ENCODE data around the gene KRTAP10-5.
"Not testable (repeated sequence)": the region's sequence is repeated elsewhere in the genome, so short reads cannot be mapped to it uniquely, and the experiment has no call there.

The KRTAP10-5 gene

DNA sequence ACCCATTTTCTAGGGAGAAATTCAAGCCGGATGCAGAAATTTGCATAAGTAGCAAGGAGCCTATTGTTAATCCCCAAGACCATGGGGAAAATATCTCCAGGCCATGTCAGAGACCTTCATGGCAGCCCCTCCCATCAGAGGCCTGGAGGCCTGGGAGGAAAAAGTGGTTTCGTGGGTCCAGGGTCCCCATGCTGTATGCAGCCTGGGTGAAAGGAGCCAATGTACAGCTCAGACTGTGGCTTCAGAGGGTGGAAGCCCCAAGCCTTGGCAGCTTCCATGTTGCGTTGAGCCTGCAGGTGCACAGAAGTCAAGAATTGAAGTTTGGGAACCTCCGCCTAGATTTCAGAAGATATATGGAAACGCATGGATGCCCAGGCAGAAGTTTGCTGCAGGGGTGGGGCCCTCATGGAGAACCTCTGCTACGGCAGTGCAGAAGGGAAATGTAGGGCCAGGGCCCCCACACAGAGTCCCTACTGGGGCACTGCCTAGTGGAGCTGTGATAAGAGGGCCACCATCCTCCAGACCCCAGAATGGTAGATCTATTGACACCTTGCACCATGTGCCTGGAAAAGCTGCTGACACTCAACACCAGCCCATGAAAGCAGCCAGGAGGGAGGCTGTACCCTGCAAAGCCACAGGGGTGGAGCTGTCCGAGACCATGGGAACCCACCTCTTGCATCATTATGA is 29.9 kb upstream of the KRTAP10-5 start:
- DNase-seq: not testable (repeated sequence)

DNA sequence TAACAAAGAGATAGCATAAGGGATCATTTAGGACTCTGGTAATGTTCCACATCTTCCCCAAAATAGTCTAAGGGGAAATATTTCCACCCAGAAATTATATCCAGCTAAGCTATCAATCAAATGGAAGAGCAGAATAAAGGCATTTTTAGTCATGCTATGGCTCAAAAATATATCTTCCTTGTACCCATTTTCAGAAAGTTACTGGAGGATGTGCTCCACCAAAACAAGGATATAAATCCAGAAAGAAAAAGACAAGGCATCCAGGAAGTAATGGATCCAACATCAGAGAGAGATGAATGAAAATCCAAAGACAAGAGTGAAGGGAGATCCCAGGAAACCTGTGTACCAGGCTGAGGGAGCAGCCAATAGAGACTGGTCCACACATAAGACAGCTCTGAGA is 28.8 kb upstream of the KRTAP10-5 start:
- no peak for DNase-seq

DNA sequence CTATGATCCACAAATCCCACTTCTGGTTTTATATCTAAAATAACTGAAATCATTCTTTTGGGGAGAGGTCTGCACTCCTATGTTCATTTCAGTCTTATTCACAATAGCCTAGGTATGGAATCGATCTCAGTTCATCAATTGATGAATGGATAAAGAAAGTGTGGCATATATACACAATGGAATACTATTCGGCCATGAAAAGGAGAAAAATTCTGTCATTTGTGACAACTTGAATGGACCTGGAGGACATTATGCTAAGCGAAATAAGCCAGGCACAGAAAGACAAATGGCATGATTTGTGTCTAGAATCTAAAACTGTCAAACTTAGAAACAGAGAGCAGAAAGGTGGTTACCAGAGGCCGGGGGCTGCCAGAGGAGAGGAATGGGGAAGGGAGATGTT is 26.1 kb upstream of the KRTAP10-5 start:
- no peak for DNase-seq

DNA sequence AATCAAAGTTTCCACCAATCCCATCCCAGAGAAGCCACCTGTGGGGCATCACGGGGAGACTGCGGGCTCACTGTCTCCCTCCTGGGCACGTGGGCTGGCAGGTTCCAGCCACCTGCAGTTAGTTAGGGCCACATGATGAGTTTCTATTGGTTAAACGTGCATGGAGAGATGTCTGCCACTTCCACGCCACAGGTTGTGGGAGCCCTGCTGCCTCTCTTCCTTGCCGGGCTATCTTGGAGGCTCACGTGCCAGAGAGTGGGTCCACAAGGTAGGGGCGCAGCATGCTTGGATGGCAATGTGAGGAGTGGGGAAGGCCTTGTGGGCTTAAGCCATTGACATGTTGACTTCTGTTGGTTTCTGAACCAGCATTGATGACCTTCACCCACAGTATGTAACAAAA is 23.5 kb upstream of the KRTAP10-5 start:
- no peak for DNase-seq

DNA sequence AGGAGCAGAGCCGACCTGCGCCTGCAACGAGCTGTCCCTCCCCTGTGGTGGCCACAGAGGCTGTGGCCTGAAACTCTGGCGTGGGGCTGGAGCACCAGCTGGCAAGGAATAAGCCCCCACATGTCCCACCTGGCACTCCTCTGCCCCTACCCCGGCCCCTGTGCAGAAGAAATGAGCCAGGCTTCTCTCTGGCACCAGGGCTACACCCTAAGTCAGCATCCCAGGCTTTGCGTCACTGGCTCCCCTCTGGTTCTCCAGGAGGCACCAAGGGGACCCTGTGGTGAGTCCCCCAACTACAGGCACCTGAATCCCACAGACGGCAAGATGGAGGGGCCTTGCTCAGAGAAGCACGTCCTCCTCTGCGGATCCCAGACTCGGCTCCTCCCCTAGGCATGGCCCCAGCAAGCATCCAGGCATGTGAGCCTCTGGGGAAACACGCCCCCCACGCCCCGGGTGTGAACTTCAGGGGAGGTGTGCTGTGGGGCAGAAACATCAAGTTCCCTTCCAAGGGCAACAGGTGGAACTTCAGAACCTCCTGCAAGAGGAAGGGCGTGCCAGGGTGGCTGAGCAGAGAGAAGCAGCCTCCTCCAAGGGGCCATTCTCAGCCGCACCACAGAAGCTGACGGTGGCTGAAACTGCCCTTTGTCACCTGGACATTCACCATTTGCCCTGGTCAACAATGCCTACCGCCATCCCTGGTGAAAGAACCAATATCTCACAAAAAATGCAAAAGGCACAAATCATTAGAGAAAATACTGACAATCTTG is 22.9 kb upstream of the KRTAP10-5 start:
- no peak for DNase-seq

DNA sequence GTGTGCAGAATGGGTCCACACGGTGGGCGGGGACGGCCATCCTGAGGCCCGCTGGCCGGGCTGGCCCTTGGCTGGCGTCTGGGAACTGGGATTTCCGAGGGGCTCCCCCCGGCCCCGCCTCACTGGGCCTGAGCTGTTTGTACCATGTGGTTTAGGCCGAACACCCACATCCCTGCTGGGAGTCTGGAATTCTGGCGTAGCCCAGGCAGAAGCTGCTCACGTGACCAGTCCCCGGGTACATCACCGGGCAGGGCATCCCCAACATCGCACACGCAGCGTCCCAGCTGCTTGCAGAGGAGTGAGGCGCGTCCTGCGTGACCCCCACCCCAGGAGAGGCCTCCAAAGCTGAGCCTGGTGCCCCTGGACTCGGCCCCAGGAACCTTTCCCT is 22.1 kb upstream of the KRTAP10-5 start:
- no peak for DNase-seq

DNA sequence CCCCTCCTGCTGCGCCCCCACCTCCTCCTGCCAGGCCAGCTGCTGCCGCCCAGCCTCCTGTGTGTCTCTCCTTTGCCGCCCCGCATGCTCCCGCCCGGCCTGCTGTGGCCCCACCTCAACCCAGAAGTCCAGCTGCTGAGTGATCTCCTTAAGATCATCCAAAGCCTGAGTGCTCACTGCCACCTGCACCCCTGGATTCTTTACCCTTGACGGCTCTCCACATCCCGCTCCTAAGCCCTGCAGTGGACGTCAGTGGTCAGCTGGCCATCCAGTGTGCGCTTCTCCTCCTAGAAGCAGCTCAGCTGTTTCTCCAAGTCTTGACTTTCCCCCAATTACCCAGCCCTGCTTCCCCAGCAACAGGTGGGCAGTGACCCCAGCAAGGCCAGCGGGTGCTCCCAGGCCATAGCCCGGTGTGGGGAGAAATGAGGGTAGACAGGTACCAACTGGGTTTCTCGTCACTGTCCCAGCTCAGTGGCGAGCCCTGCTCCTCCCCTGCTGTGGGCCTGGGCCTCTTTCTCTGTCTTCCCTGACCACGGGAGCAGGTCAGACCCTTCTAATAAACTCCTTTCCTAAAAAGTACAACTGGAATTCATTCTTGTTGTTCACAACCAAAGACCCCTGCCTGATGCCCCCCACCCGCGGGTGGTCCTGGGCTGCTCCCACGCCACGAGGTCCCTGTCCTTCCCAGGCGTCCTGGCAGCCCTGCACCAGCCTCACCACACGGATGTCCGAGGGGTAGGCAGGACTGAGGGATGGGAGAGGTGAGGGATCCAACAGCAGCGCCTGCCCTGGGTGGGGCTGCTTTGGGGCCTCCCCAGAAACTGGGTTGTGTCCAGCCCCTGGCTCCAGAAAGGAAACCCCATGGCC is 21.4 kb upstream of the KRTAP10-5 start:
- DNase-seq: no peak

DNA sequence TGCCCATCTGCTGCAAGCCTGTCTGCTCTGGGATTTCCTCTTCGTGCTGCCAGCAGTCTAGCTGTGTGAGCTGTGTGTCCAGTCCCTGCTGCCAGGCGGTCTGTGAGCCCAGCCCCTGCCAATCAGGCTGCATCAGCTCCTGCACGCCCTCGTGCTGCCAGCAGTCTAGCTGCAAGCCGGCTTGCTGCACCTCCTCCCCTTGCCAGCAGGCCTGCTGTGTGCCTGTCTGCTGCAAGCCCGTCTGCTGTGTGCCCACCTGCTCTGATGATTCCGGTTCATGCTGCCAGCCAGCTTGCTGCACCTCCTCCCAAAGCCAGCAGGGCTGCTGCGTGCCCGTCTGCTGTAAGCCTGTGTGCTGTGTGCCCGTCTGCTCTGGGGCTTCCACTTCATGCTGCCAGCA is 20.7 kb upstream of the KRTAP10-5 start:
- DNase-seq: not testable (repeated sequence)

DNA sequence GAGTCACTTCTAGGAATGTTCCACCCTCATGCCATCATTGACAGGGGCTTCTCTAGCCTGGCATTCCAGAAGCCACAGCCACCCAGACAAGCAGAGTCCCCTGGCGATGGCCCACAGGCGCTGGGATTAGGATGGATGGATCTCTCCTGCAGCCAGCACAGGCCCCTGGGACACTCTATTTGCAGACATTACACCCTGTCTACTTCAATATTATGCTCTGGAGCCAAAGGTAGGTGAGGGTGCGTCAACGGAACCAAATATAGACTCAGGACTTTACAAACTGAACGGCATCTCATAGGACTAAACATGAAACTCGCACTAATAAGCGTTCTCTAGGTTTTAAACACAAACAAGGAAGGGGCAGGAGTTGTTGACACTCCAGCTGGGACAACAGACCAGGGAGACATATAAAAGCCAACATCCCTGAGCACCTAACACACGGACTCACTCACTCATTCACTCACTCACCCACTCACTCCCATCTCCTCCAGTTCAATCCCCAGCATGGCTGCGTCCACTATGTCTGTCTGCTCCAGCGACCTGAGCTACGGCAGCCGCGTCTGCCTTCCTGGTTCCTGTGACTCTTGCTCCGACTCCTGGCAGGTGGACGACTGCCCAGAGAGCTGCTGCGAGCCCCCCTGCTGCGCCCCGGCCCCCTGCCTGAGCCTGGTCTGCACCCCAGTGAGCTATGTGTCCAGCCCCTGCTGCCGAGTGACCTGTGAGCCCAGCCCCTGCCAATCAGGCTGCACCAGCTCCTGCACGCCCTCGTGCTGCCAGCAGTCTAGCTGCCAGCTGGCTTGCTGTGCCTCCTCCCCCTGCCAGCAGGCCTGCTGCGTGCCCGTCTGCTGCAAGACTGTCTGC is 19.9 kb upstream of the KRTAP10-5 start, which contains the start of gene KRTAP10-7:
Gene KRTAP10-7 (plus strand): TSS at position 480 of the 861 bp plus-strand sequence. CDS start 25 bp downstream, at position 505.
- not testable (repeated sequence) for DNase-seq

DNA sequence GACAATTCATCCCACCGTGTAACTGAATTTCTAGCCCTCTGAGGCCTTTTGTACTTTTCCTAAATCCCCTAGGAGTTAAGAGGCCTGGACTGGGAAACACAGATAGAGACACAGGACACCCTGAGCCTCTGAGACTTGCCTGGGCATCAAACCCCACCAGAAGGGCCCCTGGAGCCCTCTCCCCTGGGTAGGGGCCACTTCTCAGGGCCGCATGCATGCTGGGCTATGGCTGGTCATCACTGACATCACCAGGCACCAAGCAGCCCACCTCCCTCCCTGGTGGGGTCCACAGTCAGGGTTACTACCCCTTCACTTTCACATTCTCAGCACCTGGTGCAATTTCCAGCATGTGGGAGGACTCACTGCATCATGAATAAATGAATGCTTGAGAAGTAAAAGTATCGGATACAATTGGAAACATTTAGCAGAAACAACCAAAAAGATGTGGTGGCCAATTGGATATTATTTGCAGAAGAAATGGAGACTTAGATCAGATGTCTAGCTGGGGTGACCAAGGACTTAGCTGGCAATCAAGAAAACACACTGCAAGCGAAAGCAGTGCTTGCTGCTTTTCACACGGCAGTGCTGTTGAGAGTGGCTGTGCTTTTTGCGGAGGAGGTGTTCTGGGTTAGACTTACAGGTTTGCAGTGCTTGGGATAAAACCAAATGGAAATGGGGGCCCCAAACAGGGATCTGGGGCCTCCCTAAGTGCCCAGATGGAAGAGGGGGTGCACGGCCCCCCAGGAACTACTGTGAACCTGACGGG is 19.0 kb upstream of the KRTAP10-5 start:
- no peak for DNase-seq

DNA sequence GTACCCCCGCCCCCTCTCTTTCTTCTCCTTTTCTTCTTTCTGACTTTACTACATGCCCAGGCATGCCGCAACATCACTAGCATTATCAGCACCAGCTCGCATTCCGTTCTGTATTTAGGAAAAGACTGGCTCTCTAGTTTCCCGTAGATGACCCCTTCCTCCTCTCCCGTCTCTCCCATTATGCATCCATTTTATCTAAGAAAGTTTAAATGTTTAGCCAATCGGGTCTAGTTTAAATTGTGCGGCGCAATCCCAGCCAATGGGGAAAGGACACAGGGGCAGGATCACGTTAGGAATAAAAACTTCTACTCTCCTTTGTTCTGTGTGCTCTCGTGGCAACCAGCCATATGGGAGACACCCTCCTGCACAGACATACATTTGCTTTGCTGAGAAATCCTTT is 17.7 kb upstream of the KRTAP10-5 start:
- DNase-seq: no peak

DNA sequence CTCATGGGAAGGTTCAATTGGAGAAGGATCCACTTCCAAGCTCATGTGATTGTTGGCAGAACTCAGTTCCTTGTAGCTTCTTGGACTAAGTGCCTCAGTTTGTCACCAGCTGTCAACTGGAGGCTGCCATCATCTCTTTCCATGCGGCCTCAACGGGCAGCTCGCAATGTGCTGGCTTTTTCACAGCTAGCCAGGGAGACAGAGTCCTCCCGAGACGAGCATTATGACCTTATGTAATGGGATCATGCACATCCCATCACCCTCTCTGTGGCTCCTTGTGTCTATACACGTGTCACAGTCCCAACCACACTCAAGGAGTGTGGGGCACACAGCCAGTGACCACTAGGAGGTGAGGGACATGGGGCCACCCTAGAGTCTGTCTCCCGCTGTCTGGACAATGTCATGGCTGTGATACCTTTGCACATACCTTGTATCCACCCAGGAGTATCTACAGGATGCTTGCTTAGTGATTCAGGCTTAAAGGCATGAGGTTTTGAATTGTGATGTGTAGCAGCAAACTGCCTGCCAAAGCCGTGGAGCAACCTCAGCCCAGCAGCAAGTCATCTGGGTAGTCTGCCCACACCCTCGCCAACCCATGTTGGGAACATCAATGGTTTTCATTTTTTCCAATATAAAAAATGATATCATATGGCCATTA is 15.8 kb upstream of the KRTAP10-5 start:
- no peak for DNase-seq

DNA sequence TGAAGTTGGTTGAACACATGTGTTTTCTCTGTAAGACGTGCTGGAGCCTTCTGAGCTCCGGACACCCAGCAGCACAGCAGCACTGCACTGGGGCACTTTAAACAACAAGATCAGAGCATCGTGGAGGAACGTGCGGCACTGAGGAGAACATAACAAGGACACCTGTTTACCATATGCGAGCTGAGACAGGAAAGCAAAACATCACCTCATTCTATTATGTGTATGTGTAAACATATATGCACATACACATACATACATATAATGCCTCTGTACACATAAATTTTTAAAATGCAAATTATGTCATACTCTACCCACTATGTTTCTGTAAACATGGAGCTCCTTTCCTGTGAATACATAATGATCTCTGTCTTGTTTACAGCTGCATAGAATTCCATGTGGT is 15.1 kb upstream of the KRTAP10-5 start:
- DNase-seq: no peak

DNA sequence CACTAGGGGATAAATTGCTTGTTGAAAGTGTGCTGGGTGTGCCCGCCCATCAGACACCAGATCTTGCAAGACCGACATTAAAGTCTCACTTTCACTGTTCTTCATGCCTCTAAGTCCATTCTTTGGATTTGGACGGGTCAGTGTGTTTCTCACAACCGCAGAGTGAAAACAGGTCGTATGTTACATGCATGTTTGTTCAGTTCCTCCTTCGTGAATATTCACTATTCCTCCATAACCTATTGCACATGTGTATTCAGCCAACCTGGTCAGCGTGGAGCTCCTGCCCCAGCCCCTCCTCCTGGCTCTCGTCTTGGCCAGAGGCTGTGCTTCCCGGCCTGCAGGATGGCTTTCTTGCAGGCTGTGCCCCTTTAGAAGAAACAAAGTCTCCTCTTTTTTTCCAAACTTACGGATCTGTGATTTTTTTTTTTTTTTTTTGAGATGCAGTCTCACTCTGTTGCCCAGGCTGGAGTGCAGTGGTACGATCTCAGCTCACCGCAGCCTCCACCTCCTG is 14.1 kb upstream of the KRTAP10-5 start:
- no peak for DNase-seq

DNA sequence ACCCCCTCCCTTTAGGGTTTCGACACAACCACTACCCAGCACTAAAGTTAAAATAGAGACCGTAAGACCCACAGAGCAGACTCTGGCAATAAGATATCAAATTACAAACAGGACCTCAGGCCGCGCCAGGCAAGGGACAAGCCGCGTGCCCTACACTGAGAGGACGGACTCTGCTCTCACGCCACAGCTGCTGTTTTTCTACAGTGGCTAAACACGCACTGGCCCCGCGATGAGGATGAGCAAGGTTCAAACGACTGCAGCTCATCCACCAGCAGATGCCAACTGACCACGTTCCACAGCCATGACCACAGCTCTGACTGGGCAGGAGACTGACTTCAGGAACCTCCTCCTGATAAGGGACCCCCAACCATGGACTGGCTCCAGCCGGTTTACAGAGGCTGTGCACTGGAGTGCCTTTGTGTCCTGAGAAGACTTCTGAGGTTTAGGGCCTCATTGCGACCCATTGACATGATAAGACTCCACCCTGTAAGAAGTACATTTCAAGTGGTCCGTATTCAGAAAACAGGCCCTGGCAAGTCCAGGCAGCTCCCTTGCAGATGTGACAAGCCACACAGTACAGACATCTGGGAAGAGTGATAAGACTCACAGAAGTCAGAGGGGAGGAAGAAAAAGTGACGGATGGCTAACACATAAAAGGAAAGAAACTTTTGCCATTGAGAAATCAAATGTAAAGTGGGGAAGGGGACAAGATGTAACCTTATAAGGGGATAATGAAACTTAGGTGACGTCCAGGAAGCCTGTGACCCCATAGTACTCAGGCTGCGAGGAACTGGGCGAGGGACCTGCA is 13.4 kb upstream of the KRTAP10-5 start:
- no peak for DNase-seq

DNA sequence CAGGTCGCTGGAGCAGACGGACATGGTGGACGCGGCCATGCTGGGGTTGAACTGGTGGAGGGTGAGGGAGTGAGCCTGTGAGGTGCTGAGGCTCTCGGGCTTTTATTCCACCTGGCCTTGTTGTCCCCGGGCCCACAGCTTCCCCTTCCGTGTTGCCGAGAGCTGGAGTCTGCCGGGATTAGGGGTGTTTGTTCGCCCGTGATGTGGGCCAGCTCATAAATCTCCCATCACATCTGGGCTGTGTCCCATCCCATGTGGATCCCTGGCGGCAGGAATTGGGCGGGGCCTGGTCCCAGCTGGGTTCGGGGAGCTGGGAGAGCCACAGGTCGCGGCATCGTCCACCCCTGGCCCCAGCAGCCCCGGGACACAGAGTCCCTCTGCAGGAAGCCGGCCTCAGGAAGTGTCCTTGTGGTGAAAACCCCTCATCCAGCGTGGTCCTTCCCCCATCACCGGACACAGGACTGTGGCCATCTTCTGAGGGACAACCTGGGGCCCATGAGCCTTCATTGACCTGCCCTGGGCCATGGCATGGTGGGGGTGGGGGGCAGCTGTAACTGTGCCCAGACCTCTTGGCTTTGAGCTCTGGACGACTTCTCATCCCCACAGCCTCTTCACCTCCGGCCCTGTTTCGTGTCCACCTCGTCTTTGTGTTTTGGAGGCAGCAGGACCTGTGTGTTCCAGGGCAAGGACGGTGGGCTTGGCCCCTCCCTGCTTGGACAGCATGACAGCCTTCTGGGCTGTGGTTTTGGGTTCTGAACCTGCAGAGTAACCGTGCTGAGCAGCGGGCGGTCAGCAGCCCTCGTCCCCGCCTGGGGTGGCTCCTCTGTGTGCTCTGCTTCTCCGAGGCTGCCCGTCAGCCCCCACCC is 12.3 kb upstream of the KRTAP10-5 start, which contains the start of gene KRTAP10-6:
Gene KRTAP10-6 (minus strand): TSS at position 60 of the 866 bp plus-strand sequence. CDS start 21 bp downstream, at position 39.
- DNase-seq: no peak

DNA sequence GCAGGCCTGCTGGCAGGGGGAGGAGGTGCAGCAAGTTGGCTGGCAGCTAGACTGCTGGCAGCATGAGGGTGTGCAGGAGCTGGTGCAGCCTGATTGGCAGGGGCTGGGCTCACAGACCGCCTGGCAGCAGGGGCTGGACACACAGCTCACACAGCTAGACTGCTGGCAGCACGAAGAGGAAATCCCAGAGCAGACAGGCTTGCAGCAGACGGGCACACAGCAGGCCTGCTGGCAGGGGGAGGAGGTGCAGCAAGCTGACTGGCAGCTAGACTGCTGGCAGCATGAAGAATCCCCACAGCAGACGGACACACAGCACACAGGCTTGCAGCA is 11.4 kb upstream of the KRTAP10-5 start:
- not testable (repeated sequence) for DNase-seq

DNA sequence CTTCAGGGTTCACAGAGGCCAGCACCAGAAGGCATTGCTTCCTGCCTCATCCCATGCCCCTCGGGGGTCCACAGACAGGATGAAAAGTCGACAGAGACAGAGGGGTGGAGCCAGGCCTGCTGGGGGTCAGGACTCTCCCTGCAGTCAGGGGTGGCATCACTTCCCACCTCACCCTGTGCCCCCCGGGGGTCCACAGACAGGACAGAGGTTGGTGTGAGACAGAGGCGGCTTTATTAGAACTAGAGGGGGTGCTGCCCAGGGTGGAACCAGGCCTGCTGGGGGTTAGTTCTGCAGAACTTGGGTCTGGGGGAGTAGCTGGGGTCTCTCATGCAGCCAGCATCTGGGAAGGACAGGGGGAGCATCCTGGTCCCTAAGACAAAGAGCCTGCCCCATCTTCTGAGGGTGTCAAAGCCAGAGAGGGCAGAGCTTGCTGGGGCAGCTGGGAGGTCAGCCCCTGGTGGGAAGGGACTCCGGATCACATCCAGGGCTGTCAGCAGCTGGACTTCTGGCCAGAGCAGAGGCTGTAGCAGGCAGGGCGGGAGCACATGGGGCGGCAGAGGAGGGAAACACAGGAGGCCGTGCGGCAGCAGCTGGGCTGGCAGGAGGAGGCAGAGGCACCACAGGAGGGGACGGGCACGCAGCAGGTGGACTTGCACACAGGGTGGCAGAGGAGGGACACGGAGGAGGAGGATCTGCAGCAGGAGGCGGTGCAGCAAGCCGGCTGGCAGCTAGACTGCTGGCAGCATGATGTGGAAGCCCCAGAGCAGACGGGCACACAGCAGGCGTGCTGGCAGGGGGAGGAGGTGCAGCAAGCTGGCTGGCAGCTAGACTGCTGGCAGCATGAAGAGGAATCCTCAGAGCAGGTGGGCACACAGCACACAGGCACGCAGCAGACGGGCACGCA is 10.7 kb upstream of the KRTAP10-5 start:
- not testable (repeated sequence) for DNase-seq

Data from activated CD4-positive, alpha-beta T cell treated with anti-CD3 and anti-CD28 coated beads, Interleukin-2, amount 50 U/mL, for 4 hours (primary cell).